ENCODE data around the gene TPRA1. TPM values are rescaled to one million over a fixed set of nuclear protein-coding genes. Genes with fewer than 3 reads are reported as not detected.

TPRA1 gene
- polyA plus RNA-seq, 3 donors, result 20.2 to 29.4 (median 23.4) TPM

- no CpG with 5 or more reads among the region's 6 CpGs for WGBS (ENCODE audit: insufficient coverage)
- H2AFZ ChIP-seq (ENCODE audit: insufficient read depth, low read depth, low read length, poor library complexity, severe bottlenecking), result no peak overlapping the region
- no peak for DNase-seq
- H3K9me3 ChIP-seq (replicated peaks in 1 of 2; ENCODE audit: control insufficient read depth in 1 of 2, insufficient read depth in 1 of 2, low read length in 2 of 2), result no peaks in the 10 kb centered on the region
- no peak for TF ChIP-seq CTCF (IDR thresholded peaks at IDR 0.05)
- Mint-ChIP-seq H3K36me3 (peaks cover 15 to 37% of the 10 kb centered on the region in 2 donors), H3K9me3 (no peaks in the 10 kb centered on the region), H3K27ac (peak overlapping the region in 4 of 7 donors; percentile 3 to 42 (median 20)), H3K4me3 (no peak overlapping the region), H3K27me3 (ENCODE audit: low read depth in 3 of 3) (peaks cover 0 to 3% (median 0%) of the 10 kb centered on the region in 3 donors), H3K4me1 (peaks cover 23% of the 10 kb centered on the region)
- no peak overlapping the region for H3K27ac ChIP-seq (ENCODE audit: low read depth in 1 of 2, low read length in 2 of 2)
- H3K4me3 ChIP-seq (replicated peaks in 1 of 3; ENCODE audit: low read depth in 2 of 3, low read length in 3 of 3), result no peak overlapping the region
- H3K27me3 ChIP-seq (ENCODE audit: control insufficient read depth in 2 of 2, insufficient read depth in 2 of 2, low read length in 2 of 2), result no peaks in the 10 kb centered on the region
- no peak overlapping the region for H3K4me2 ChIP-seq (replicated peaks; ENCODE audit: extremely low read depth, low read length, poor library complexity, severe bottlenecking)
- H3K4me1 ChIP-seq (ENCODE audit: control insufficient read depth in 1 of 2, insufficient read depth in 2 of 2, low read length in 2 of 2), result peaks cover 12 to 22% of the 10 kb centered on the region in 2 donors
- H3K79me2 ChIP-seq (ENCODE audit: insufficient read depth, low read length), result peaks cover 52% of the 10 kb centered on the region
- H3K9ac ChIP-seq (ENCODE audit: insufficient read depth, low read length, poor library complexity, severe bottlenecking), result no peak overlapping the region
- H3K36me3 ChIP-seq (replicated peaks in 1 of 2; ENCODE audit: control insufficient read depth in 1 of 2, insufficient read depth in 2 of 2, low read length in 2 of 2), result peaks cover 0 to 17% of the 10 kb centered on the region in 2 donors
- intact Hi-C loops (cut with micrococcal nuclease), result loop anchor here in 1 of 2 donors (5.0 kb wide), 1 partner anchor 76 kb away; no protein-coding TSS in a partner anchor
- no peaks in the 10 kb centered on the region for H4K20me1 ChIP-seq (ENCODE audit: insufficient read depth, low read length)
Observed at GRCh38 chr3:127600749-127601456, 10.4 kb upstream of the TPRA1 start.

- no peak for TF ChIP-seq CTCF (IDR thresholded peaks at IDR 0.05)
- H3K27ac ChIP-seq (ENCODE audit: low read depth in 1 of 2, low read length in 2 of 2), result peak overlapping the region in 1 of 2 donors; percentile 66
- no peaks in the 10 kb centered on the region for H3K9me3 ChIP-seq (replicated peaks in 1 of 2; ENCODE audit: control insufficient read depth in 1 of 2, insufficient read depth in 1 of 2, low read length in 2 of 2)
- peaks cover 12 to 22% of the 10 kb centered on the region in 2 donors for H3K4me1 ChIP-seq (ENCODE audit: control insufficient read depth in 1 of 2, insufficient read depth in 2 of 2, low read length in 2 of 2)
- WGBS (ENCODE audit: insufficient coverage), result 80% methylated on average over 12 of the region's 14 CpGs
- peaks cover 0 to 3% (median 0%) of the 10 kb centered on the region in 3 donors for H3K27me3 Mint-ChIP-seq (ENCODE audit: low read depth in 3 of 3)
- peaks cover 6 to 18% of the 10 kb centered on the region in 2 donors for H3K36me3 Mint-ChIP-seq
- H3K79me2 ChIP-seq (ENCODE audit: insufficient read depth, low read length), result peaks cover 52% of the 10 kb centered on the region
- H3K4me3 Mint-ChIP-seq, result peak overlapping the region; percentile 82 to 88
- H3K9me3 Mint-ChIP-seq, result no peaks in the 10 kb centered on the region
- peak overlapping the region in 6 of 7 donors; percentile 82 to 96 (median 88) for H3K27ac Mint-ChIP-seq
- peak overlapping the region; percentile 62 for H3K9ac ChIP-seq (ENCODE audit: insufficient read depth, low read length, poor library complexity, severe bottlenecking)
- H3K4me2 ChIP-seq (replicated peaks; ENCODE audit: extremely low read depth, low read length, poor library complexity, severe bottlenecking), result peak overlapping the region; percentile 83
- peak overlapping the region; percentile 81 for H2AFZ ChIP-seq (ENCODE audit: insufficient read depth, low read depth, low read length, poor library complexity, severe bottlenecking)
- peaks cover 23% of the 10 kb centered on the region for H3K4me1 Mint-ChIP-seq
- no peak for DNase-seq
- peaks cover 0 to 7% of the 10 kb centered on the region in 2 donors for H3K36me3 ChIP-seq (replicated peaks in 1 of 2; ENCODE audit: control insufficient read depth in 1 of 2, insufficient read depth in 2 of 2, low read length in 2 of 2)
- H3K27me3 ChIP-seq (ENCODE audit: control insufficient read depth in 2 of 2, insufficient read depth in 2 of 2, low read length in 2 of 2), result no peaks in the 10 kb centered on the region
- intact Hi-C loops (cut with micrococcal nuclease), result loop anchor here (5.0 to 10.0 kb wide), 2 partner anchors 73 to 456 kb away; partner anchors contain the start of genes ABTB1 (in 1 of the 2) and SEC61A1 (in 1 of the 2)
- no peaks in the 10 kb centered on the region for H4K20me1 ChIP-seq (ENCODE audit: insufficient read depth, low read length)
- peak overlapping the region in 2 of 3 experiments; percentile 49 to 77 for H3K4me3 ChIP-seq (replicated peaks in 1 of 3; ENCODE audit: low read depth in 2 of 3, low read length in 3 of 3)
Observed at GRCh38 chr3:127598841-127599570, 8.5 kb upstream of the TPRA1 start.
